ENCODE data around the gene MGAT4C.

GRCh38 chr12:86158956-86159355 lies 97.2 kb downstream of the MGAT4C start:
- TF ChIP-seq POLR2A (IDR thresholded peaks at IDR 0.05; ENCODE audit: control extremely low read depth in 1 of 2, low read depth in 2 of 2, low read length in 2 of 2) (no peak), CBX5 (IDR thresholded peaks at IDR 0.05; ENCODE audit: low read depth, low read length) (no peak), RAD21 (IDR thresholded peaks at IDR 0.05 in 1 of 2, conservative IDR thresholded peaks at IDR 0.05 in 1 of 2; ENCODE audit: low read depth in 2 of 2, low read length in 2 of 2) (no peak), TEAD4 (IDR thresholded peaks at IDR 0.05; ENCODE audit: low read depth, low read length) (no peak), POLR2AphosphoS5 (IDR thresholded peaks at IDR 0.05; ENCODE audit: low read depth, low read length) (no peak), BRCA1 (IDR thresholded peaks at IDR 0.05; ENCODE audit: low read depth, low read length) (no peak), CHD2 (IDR thresholded peaks at IDR 0.05; ENCODE audit: low read length) (no peak), TCF12 (IDR thresholded peaks at IDR 0.05; ENCODE audit: low read depth, low read length) (no peak)
- TF ChIP-seq, protein P1, sequence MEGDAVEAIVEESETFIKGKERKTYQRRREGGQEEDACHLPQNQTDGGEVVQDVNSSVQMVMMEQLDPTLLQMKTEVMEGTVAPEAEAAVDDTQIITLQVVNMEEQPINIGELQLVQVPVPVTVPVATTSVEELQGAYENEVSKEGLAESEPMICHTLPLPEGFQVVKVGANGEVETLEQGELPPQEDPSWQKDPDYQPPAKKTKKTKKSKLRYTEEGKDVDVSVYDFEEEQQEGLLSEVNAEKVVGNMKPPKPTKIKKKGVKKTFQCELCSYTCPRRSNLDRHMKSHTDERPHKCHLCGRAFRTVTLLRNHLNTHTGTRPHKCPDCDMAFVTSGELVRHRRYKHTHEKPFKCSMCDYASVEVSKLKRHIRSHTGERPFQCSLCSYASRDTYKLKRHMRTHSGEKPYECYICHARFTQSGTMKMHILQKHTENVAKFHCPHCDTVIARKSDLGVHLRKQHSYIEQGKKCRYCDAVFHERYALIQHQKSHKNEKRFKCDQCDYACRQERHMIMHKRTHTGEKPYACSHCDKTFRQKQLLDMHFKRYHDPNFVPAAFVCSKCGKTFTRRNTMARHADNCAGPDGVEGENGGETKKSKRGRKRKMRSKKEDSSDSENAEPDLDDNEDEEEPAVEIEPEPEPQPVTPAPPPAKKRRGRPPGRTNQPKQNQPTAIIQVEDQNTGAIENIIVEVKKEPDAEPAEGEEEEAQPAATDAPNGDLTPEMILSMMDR (IDR thresholded peaks at IDR 0.05; ENCODE audit: control extremely low read depth in 1 of 3, insufficient read depth in 1 of 3, low read depth in 1 of 3, low read length in 3 of 3) = no peak

All from H1 (cell line).